GM18517 (cell line): ENCODE measurements around the gene TXNDC5.
"Not testable (repeated sequence)": the region's sequence is repeated elsewhere in the genome, so short reads cannot be mapped to it uniquely, and the experiment has no call there.

Experiments used
- ATAC-seq: cut with Tn5 transposase; IDR thresholded peaks from one replicate; pipeline ENCODE4 v1.9.1; 2021; ENCODE audit warnings: mild to moderate bottlenecking, moderate library complexity; ENCODE audit not compliant: unreplicated experiment

Gene TXNDC5

DNA sequence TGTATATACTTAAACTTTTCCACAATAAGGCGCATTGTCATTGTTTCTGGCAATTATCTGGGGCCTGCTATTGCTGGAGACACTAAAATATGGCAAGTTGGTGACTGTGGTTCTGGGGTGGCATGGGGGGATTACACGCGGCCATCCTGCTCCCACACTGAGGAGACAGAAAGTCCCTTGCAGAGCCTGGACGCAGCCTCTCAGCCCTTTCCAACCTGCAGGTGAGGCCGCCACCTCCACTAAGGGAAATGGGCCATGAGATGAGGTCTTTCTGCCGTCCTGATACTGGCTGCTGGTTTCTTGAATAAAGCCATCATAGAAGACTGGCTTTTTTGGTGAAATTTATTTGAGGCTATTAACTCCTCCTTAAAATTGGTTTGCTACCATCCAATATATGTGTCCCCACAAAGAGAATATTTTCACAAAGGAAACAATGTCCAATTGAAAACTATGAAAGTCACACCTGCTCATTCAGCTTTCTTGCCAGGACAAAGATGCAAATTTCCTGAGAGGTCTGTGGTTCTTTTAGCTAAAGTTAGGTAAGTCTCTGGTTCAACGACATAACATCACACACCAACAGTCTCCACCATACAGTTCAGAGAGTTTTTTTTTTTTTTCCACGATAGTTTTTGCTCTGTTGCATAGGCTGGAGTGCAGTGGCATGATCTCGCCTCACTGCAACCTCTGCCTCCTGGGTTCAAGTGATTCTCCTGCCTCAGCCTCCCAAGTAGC is 13.0 kb downstream of the TXNDC5 start:
- ATAC-seq: peak; percentile 69

DNA sequence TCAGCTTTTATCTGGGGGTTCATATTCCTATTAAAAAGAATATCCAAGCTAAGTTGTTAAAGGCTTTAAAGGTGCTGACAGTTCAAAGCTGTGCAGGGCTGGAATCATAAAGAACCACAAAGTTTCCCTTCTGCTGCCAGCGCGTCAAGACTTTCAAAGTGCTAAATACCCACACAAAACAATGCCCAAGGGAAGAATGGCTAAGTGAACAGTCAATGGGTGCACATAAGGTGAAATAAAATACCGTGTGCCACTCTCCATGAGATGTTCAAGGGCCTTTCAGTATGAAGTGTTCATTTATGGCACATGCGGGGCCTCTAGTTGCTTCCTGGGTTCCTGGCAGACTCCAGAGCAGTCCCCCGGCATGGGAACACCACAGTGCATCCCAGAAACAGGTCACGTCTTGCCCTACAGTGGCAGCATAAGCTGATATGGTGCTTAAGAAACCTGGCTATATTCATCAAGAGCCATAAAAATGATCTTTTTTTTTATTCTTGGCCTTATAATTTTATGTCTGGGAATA is 14.1 kb downstream of the TXNDC5 start:
- no peak for ATAC-seq

DNA sequence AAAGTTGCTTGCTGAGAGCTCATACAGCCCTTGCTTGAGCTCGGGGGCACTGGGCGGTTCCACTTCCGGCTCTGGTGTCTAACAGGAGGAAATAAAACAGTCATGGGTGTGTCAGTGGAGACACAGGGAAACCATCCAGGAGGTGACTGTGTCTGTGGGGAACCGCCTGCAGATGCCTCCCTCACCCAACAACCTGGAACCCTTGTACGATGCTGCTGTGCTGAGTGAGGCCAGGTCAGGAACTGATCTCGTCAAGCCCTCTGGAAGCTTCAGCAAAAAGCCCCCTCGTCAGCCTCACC is 15.5 kb downstream of the TXNDC5 start:
- no peak for ATAC-seq

DNA sequence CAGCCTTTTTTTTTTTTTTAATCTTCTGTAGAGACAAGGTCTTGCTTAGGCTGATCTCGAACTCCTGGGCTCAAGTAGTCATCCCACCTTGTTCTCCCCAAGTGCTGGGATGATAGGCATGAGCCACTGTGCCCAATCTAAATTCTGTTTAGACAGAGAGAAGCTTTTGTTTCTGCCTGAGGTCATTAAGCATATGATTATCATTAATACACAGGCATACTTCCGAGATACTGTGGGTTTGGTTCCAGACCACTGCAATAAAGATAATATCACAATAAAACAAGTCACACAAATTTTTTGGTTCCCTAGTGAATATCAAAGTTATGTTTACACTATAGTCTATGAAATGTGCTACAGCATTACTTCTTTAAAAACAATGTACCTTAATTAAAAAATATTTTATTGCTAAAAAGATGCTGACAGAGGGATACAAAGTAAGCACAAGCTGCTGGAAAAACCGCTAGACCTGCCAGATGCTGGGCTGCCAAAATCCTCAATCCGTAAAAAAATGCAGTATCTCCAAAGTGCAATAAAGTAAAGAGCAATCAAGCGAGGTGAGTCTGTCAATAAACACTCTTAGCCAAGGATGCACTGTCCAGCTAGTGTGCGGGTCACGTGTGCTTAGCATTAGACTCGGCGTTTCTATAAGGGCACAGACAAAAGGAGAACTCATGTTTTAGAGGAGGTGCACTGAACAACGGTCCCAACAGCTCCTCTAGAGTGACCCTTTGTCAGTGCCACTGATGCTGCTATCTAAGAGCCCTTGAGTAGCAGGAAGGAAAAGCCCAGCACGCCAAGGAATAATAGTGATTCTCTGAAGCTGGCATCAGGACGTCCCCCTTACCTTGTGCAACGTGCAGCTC is 16.1 kb downstream of the TXNDC5 start:
- ATAC-seq: no peak

DNA sequence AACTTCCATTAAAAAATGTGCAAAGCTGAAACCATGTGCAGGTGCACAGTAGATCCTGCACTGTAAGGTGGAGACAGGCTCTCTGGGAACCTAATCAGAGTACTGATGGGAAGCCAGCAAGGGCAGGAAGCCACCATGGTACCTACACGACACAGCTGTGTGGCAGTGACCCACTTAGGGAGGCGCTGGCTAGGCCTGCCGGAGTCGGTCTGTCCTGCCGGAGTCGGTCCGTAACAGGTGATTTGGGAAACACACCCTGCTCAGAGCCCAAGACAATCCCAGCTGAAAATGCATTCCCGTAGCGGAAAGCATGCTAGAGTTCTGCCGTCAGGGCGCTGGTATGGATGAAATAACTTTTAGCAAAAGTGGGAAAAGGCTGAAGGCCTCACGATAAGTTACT is 17.2 kb downstream of the TXNDC5 start:
- no peak for ATAC-seq

DNA sequence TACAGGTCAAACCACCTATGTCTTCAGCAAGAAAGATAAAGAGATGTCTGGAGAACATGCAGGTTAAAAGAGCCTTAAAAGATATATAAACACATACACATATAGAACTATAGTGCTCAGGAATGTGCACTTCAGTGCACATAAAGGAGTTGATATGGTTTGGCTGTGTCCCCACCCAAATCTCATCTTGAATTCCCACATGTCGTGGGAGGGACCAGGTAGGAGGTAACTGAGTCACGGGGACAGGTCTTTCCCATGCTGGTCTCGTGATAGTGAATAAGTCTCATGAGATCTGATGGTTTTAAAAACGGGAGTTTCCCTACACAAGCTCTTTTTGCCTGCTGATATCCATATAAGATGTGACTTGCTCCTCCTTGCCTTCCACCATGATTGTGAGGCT is 18.2 kb downstream of the TXNDC5 start:
- not testable (repeated sequence) for ATAC-seq

DNA sequence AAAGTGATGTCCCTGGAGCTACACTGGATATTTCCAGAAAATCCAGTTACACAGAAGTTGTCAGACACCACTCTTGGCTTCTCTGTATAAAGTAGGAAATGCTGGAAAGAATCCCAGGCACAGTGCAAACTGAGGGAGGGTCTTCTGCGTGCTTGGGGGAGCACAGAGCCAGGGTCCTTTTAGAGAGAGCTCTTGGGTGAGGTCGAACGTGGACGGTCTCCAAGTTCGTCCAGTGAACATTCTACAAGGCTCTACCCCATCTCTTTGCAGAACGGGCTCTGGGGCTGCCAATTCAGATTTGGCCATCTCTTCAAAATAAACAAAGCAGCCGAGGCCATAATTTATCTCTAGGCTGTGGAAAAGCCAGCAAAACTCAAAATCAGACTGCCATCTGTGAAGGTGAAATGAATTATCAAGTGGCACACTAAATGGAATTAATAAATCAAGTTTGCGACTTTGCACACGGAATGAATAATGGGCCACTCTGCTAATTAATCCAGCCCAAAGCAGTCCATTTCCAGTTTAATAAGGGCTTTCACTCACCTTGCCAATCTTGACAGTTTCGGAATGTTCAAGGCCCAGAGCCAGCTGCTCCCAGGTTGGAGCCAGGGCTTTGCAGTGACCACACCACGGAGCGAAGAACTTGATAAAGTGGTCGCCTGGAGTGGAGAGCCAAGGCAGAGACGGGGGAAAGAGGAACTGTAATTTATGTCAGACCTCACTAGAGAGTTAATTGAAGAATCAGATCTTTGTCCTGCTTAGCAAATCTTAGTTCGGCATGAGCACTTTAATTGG is 19.3 kb downstream of the TXNDC5 start:
- ATAC-seq: no peak

DNA sequence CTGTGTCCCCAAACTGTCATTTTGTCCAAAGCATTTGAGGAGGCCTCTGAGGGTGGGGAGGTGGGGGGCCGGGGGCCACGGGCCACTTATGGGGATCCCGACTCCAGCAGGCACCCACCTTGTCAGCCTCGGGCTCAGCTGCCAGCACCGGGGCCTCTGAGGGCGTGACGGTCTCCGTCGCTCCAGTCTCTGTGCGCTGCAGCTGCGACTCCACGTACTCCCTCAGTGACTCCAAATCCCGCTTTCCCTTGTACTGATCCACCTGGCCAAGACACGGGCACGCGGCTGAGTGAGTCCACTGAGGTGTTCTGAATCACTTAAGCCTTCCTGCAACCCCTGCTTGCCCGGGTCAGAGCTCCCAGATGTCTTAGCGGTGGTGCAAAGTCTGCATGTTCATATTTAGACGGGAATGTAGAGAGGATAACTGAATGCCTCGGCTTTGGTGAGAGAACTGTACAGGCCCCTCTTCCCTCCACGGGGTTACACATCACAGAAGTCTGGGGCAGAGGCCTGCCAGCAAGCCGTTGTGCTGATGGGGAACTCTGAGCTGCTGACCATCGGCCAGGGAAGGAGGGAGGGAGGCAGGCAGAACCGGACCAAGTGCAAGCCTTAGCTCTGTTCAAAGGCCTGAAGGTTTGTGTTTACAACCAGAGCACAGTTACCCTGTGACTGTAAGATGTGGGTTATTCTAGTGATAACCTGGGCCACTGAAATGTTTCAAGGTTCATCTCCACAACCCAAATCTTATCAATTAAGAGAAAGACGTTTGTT is 21.8 kb downstream of the TXNDC5 start:
- no peak for ATAC-seq

DNA sequence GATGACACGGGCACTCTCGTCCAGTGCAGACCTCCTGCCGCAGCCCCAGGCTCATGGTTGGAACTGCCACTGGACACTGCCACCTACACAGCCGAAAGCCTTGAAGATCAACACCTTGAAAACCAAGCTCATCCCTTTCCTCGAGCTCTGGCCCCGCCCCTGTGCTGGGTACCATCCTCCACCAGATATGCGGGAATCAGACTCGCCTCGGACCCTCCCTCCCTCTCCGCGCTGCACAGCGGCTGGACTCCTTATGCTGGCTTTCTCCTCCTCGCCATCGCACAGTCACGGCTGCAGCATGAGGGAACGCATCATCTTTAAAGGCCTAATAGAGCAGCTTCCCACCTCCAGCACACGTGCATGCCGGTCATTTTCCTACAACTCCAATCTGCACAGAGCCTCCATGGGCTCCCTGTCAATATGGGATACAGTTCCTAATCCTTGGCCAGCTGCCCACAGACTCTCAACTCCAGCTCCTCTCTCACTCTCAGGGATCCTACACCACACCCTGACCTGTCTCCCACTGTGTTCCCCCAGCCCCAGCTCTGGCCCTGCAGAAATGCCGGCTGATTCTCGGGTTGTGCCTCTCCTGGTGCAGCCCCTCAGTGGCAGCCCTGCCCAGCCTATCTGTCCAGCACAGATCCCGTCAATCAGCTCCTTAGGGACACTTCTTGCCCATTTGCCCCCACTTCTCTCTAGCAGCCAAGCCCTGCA is 23.2 kb downstream of the TXNDC5 start:
- ATAC-seq: no peak

DNA sequence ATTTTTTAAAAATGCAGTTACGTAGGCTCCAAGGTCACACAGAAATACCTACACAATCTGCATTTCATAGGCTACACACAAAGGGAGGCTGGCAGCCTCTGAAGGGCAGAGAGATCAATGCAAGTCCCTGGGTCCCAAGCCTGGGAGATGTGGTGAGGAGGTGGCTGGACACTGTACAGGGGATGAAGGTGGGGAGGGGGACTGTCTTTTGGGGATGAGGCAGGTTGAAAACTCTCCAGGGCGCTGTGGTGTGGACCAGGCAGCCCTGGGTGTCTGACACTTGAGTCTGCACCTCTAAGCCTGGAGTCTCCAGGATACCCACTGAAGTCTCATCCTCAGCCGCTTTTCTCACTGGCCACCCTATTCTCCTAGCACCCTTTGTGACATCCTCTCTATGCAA is 24.5 kb downstream of the TXNDC5 start:
- ATAC-seq: no peak

DNA sequence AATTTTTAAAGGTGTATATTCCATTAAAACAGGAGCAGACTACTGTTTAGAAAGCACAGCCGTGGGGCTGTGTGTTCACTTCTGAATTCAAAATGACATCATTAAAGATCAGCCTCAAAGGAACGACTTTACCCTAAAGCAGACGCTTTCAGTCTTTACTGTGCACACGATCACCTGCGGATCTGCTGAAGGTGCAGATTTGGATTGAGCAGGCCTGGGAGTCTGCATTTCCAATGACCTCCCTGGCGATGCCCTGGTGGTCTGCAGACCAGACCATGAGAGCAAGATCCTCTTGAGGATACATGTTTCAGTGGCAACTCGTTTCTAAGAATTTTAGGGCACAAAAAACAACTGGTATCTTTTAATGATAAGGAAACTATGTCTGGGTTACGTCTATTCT is 27.2 kb downstream of the TXNDC5 start:
- ATAC-seq: no peak

DNA sequence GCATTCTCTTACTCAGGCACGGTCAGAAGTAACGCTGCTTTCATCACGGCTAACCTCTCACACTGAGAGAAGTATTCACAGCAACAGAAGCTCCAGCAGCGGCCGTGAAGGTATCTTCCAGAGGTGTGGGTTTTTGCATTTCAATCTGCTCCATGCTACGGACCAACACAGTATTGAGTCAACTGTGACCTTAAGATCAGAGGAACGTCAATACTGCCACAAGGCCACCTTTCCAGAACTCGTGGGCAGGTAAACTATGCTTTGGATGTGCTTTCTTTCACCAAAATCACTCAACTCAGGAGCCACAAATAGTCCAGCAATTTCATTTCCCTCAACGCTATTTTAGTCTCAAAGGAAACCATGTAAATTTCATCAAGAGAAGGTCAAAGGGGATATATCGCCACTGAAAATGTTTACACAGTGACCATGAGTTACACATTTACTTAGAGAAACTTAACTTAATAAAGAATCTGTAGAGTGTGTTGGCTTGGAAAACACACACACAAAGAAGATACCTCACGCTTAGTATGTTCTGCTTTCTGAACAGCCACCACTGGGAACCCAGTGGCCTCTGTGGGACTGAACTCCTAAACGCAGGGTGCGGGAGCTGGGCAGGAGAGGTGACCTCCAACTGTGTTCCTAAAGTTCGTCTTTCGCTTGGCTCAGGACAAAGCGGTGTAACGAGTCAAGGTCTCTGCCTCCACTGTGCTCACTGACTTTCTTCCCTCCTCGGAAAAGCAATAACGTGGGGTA is 27.9 kb downstream of the TXNDC5 start:
- no peak for ATAC-seq

DNA sequence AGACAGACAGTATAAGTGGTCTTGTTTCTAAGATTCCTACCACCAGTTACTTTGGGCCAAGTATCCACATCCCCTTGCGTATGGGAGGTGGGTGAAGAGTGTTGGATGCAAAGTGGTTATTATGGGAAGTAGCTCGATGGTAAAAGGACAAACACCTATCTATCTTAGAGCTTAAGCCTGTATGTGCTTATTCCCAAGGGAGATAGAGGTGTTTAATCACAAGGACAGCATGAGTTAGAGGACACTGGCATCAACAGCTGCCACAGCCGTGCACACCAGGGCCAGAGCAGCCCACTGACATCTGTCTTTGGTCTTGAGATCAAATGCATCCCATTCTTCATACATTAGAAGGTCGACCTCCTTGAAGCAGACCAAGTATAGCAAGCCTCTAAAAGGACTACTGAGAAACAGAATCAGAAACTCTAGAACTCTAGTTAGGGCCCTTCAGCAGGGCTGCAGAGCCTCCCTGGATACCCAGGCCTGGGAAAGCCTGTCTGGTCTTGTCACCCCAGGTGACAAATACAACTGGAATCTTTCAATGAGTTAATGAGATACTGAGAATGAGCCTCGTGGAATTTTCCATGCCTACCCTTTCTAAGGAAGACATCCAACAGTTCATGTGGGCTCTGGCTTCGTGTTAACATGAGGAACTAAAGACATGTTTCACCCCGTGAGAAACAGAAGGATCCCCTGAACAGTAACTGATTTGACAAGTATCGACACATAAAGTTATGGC is 28.7 kb downstream of the TXNDC5 start:
- ATAC-seq: no peak

DNA sequence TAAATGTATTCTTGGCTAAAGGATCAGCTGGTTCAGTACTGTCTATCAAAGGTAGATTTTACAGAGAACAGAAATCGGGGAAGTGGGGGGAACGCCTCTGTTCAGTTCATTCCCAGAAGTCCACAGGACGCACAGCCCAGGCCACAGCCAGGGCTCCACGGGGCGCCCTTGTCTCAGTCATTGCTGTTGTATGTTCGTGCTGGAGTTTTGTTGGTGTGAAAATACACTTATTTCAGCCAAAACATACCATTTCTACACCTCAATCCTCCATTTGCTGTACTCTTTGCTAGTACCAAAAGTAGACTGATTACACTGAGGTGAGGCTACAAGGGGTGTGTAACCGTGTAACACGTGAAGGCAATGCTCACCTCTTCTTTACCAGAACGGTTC is 29.9 kb downstream of the TXNDC5 start:
- ATAC-seq: no peak

DNA sequence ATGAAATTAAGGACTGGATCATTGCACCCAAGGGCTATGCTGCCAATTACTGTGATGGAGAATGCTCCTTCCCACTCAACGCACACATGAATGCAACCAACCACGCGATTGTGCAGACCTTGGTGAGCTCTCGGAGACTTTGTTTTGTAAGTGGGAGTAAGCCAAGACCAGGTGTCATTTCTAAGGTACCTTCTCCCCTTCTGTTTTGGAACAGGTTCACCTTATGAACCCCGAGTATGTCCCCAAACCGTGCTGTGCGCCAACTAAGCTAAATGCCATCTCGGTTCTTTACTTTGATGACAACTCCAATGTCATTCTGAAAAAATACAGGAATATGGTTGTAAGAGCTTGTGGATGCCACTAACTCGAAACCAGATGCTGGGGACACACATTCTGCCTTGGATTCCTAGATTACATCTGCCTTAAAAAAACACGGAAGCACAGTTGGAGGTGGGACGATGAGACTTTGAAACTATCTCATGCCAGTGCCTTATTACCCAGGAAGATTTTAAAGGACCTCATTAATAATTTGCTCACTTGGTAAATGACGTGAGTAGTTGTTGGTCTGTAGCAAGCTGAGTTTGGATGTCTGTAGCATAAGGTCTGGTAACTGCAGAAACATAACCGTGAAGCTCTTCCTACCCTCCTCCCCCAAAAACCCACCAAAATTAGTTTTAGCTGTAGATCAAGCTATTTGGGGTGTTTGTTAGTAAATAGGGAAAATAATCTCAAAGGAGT is 30.4 kb downstream of the TXNDC5 start:
- ATAC-seq: no peak

DNA sequence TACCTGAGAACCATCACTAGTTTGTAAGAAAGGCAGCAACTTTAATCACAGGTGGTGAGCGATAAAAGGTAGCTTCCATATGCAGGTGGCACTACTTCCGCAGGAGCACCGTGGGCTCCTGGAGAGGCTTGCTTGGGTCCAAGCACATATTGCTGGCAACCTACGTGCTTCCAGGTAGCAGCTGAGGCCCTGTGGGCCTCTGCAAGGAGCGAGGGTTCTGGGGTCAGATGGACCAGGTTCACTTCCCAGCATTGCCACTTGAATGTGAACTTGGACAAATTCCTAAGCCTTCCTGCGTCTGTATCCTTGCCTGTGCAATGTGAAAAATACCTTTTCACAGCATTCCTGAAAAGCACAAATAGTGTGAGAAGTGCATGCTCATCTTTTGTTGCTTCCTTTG is 31.0 kb downstream of the TXNDC5 start:
- ATAC-seq: no peak

DNA sequence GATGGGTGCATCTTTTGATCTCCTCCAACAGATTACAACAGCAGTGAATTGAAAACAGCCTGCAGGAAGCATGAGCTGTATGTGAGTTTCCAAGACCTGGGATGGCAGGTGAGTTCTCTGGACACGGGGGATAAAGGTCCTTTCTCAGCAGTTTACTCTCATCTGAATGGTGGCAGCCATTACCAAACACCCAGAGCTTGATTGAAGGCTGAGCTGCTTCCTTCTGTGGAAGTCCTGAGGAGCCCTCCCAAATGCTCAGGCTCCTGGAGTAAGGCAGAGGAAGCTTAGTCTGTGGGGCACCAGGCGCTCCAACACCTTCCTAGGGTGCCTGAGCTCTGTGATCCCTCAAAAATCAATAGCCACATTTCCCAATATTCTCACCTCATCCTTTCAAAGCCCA is 31.5 kb downstream of the TXNDC5 start:
- no peak for ATAC-seq

DNA sequence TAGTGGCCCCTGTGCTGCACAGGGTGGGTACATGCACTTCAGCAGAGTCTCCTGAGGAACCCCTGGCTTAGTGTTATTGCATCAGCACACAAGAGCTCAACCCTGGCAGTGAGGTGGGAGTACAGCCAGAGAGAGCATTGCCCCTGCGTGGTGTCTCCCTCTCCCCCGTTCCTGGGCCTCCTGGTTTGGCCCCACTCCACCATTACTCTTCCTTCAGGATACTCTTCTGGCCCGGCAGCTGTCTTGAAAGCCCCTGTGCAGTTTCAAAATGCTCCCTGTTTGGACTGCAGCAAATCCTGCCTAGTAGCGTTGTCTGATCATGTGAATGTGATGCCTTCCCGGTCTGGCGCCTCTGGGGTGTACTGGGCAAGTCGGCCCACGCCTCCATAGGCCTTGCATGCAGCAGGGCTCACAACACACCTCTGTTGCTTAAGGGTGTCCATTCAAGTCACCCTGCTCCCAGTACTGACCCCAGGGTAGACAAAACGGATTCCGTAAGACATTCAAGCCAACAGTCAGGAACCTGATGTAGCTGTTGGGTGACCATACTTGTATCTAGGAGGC is 32.1 kb downstream of the TXNDC5 start:
- no peak for ATAC-seq
